ENCODE measurements around the gene GNPTAB. TPM values are rescaled to one million over a fixed set of nuclear protein-coding genes. Genes with fewer than 3 reads are reported as not detected.

Gene GNPTAB
- total and polyA plus RNA-seq, 2 of the 4 experiments (the other 2 are of a cell fraction), result 16.0 to 24.2 TPM

GRCh38 chr12:101743724-101744472 lies 86.9 kb downstream of the GNPTAB start:
- no peaks in the 10 kb centered on the region; the same call in 1 of the 2 replicates for H3K9me1 ChIP-seq (ENCODE audit: insufficient read depth, low read length)
- BruUV-seq (replicated peaks), result no TSS peak
- no peak overlapping the region for H4K91ac ChIP-seq (ENCODE audit: insufficient read depth, low read depth, low read length)
- no peaks in the 10 kb centered on the region for H3K9me3 ChIP-seq (ENCODE audit: control insufficient read depth, insufficient read depth, low read length)
- no peak overlapping the region for H3K56ac ChIP-seq (ENCODE audit: extremely low read depth, insufficient read depth, low read length)
- no peak overlapping the region for H3K4me3 ChIP-seq (ENCODE audit: insufficient read depth, low read depth, low read length)
- no peak overlapping the region for H3K27ac ChIP-seq (ENCODE audit: insufficient read depth, low read length)
- DNase-seq (no peak), ATAC-seq (ENCODE audit: low read depth) (no peak)
- ChIA-PET POLR2A (ENCODE audit: unreplicated experiment) (no interaction called here), CTCF (no interaction called here)
- H4K5ac ChIP-seq (ENCODE audit: low read depth, low read length), result no peak overlapping the region
- H2BK120ac ChIP-seq (ENCODE audit: low read depth, low read length), result no peak overlapping the region
- no peak overlapping the region for H3K4me2 ChIP-seq (ENCODE audit: low read depth, low read length)
- H3K4ac ChIP-seq (ENCODE audit: low read depth, low read length), result no peak overlapping the region
- no peak overlapping the region for H2BK5ac ChIP-seq (ENCODE audit: low read depth, low read length, poor library complexity, severe bottlenecking)
- H2BK20ac ChIP-seq (ENCODE audit: low read depth, low read length), result no peak overlapping the region
- intact Hi-C loops (cut with micrococcal nuclease), result no loop called here
- in situ Hi-C loops (cut with MboI; ENCODE audit: low sequenced_read_pairs), result no loop called here
- no peak for TF ChIP-seq ELK1 (IDR thresholded peaks at IDR 0.05; ENCODE audit: borderline replicate concordance, low read depth, low read length)
- TF ChIP-seq POLR2A (IDR thresholded peaks at IDR 0.05; ENCODE audit: low read depth, low read length), result no peak
- TF ChIP-seq FOS (IDR thresholded peaks at IDR 0.05; ENCODE audit: low read depth, low read length), result no peak
- no peak for TF ChIP-seq CTCF (conservative IDR thresholded peaks at IDR 0.05; ENCODE audit: low read depth, low read length)
- no peak for TF ChIP-seq MXI1 (IDR thresholded peaks at IDR 0.05; ENCODE audit: borderline replicate concordance, low read depth, low read length)
- no peak for TF ChIP-seq NFE2L2 (IDR thresholded peaks at IDR 0.05; ENCODE audit: low read depth, low read length)
- TF ChIP-seq MAFK (IDR thresholded peaks at IDR 0.05; ENCODE audit: low read depth, low read length), result no peak
- TF ChIP-seq MAZ (IDR thresholded peaks at IDR 0.05; ENCODE audit: borderline replicate concordance, low read depth, low read length), result no peak
- TF ChIP-seq CEBPB (IDR thresholded peaks at IDR 0.05; ENCODE audit: low read depth, low read length), result no peak
- no peak for TF ChIP-seq RFX5 (IDR thresholded peaks at IDR 0.05; ENCODE audit: low read depth, low read length)
- no peak for TF ChIP-seq BHLHE40 (IDR thresholded peaks at IDR 0.05; ENCODE audit: low read depth, low read length)
- TF ChIP-seq SMC3 (IDR thresholded peaks at IDR 0.05; ENCODE audit: low read depth, low read length), result no peak
- TF ChIP-seq RCOR1 (IDR thresholded peaks at IDR 0.05; ENCODE audit: insufficient replicate concordance, low read length), result no peak
- H3K79me1 ChIP-seq (ENCODE audit: low read depth in 1 of 2, low read length in 2 of 2), result no peaks in the 10 kb centered on the region
- no peak overlapping the region for H3K14ac ChIP-seq (replicated peaks; ENCODE audit: low read depth, low read length)
- no peak overlapping the region for H2BK15ac ChIP-seq (ENCODE audit: low read depth, low read length)
- no peaks in the 10 kb centered on the region for H4K20me1 ChIP-seq (ENCODE audit: insufficient read depth, low read length)
- 83% methylated on average over 3 of the region's 10 CpGs; no CpG with 5 or more reads in 1 of the 2 experiments for WGBS, 2 experiments (ENCODE audit: extremely low coverage in 2 of 2, insufficient read length in 1 of 2)
- no peaks in the 10 kb centered on the region for H3K4me1 ChIP-seq (ENCODE audit: control insufficient read depth, insufficient read depth, low read length)
- H3K9ac ChIP-seq (ENCODE audit: low read depth, low read length), result no peak overlapping the region
- dilution Hi-C loops (cut with HindIII; ENCODE audit: low sequenced_read_pairs, unreplicated experiment), result no loop called here
- no peak overlapping the region for H3K18ac ChIP-seq (ENCODE audit: low read depth, low read length)
- H2AFZ ChIP-seq (replicated peaks; ENCODE audit: low read length, poor library complexity), result no peak overlapping the region
- H2AK9ac ChIP-seq (replicated peaks; ENCODE audit: low read depth, low read length, poor library complexity), result no peak overlapping the region
- no peak overlapping the region for H4K8ac ChIP-seq (ENCODE audit: low read depth in 2 of 2, low read length in 2 of 2)
- H3K27me3 ChIP-seq (ENCODE audit: control insufficient read depth, insufficient read depth, low read length), result no peaks in the 10 kb centered on the region
- H3K23ac ChIP-seq (ENCODE audit: low read depth, low read length), result no peak overlapping the region
- H3K36me3 ChIP-seq (ENCODE audit: control insufficient read depth, insufficient read depth, low read length), result peaks cover 23% of the 10 kb centered on the region
- H2AK5ac ChIP-seq (ENCODE audit: low read depth, low read length), result no peak overlapping the region
